A549 (cell line): Measurements from ENCODE around the gene RPTOR. TPM values are rescaled to one million over a fixed set of nuclear protein-coding genes. Genes with fewer than 3 reads are reported as not detected.
A peak's percentile ranks its signal among the peaks of the same experiment; 100 is the strongest.

ENCODE experiments used
- ATAC-seq, 2 experiments: fragments of 200-7000 bp in 1 of 2; fragments of >200 bp in 1 of 2; cut with Nextera tagmentation in 1 of 2; cut with Tn5 transposase in 1 of 2; 3 replicates each; pipeline versions ENCODE4 v1.8.0 to v1.9.1; 2018 to 2020; ENCODE audit warnings: mild to moderate bottlenecking in 1 of 2, moderate library complexity in 1 of 2
- CTCF ChIA-PET: fragments of 300-600 bp; sonication (Branson Sonifier 250); formaldehyde crosslinking; extraction: SDS; loops from one replicate; lab custom pipeline; 2021; ENCODE audit warnings: antibody characterized with exemption, inconsistent platforms; lab: Yijun Ruan, JAX
- POLR2A ChIA-PET: fragments of 350-600 bp; formaldehyde crosslinking; extraction: SDS; loops from one replicate; lab custom pipeline; 2021; ENCODE audit warnings: antibody characterized with exemption, inconsistent platforms; lab: Yijun Ruan, JAX
- DNase-seq, 2 experiments: peaks; one replicate each; pipeline versions ENCODE4 v3.0.0 to v3.0.0-alpha.2; 2011 to 2016; ENCODE audit warnings: low read depth in 1 of 2, low spot score in 1 of 2
- FAIRE-seq: peaks from 2 replicates; lab custom pipeline; 2011; peaks lifted over from hg19 to GRCh38; lab: Jason Lieb, UNC
- H3K27ac ChIP-seq, 2 experiments: fragments of >200 bp; sonication (Bioruptor Twin); formaldehyde crosslinking; 3 replicates each; pipeline ENCODE4 v1.5.1; 2016 to 2017
- H3K4me1 ChIP-seq: fragments of >200 bp; sonication (Bioruptor Twin); formaldehyde crosslinking; 3 replicates; pipeline ENCODE4 v1.6.1; 2016
- H3K4me2 ChIP-seq: fragments of >200 bp; sonication (Bioruptor Twin); formaldehyde crosslinking; 3 replicates; pipeline ENCODE4 v1.6.1; 2016
- H3K4me3 ChIP-seq: fragments of >200 bp; sonication (Bioruptor Twin); formaldehyde crosslinking; 3 replicates; pipeline ENCODE4 v1.5.1; 2016
- H3K9me3 ChIP-seq: fragments of >200 bp; sonication (Bioruptor Twin); formaldehyde crosslinking; 3 replicates; pipeline ENCODE4 v1.6.1; 2016
- BHLHE40 ChIP-seq: IDR thresholded peaks from 2 replicates; pipeline ENCODE4 v1.6.1; 2012; ENCODE audit warnings: low read depth, low read length, inconsistent platforms
- CBX8 ChIP-seq: fragments of 200-600 bp; sonication (generic); IDR thresholded peaks from 2 replicates; pipeline ENCODE4 v1.6.1; 2016
- EP300 ChIP-seq, 2 experiments: fragments of >200 bp; sonication (Bioruptor Twin); formaldehyde crosslinking; IDR thresholded peaks; 2 replicates in 1 of 2; 3 replicates in 1 of 2; pipeline ENCODE4 v1.6.1; 2016 to 2017
- FOSL2 ChIP-seq, 2 experiments: fragments of 450-650 bp in 1 of 2; fragments of >200 bp in 1 of 2; sonication (Bioruptor Twin) in 1 of 2; formaldehyde crosslinking; IDR thresholded peaks; 2 replicates each; pipeline versions ENCODE4 v1.5.0 to v1.6.1; 2016 to 2020; ENCODE audit warnings: mild to moderate bottlenecking in 1 of 2, moderate library complexity in 1 of 2
- HEYL ChIP-seq: fragments of 250-450 bp; sonication (Bioruptor Pico); IDR thresholded peaks from 2 replicates; pipeline ENCODE4 v1.8.0; 2021; ENCODE audit warnings: mild to moderate bottlenecking, moderate library complexity
- HOXA7 ChIP-seq: fragments of 250-450 bp; sonication (Bioruptor Pico); IDR thresholded peaks from 2 replicates; pipeline ENCODE4 v1.5.0; 2020; ENCODE audit warnings: mild to moderate bottlenecking, moderate library complexity
- HOXB5 ChIP-seq: fragments of 250-450 bp; sonication (Bioruptor Pico); IDR thresholded peaks from 2 replicates; pipeline ENCODE4 v1.5.0; 2020; ENCODE audit warnings: mild to moderate bottlenecking, moderate library complexity
- KDM1A ChIP-seq: fragments of 200-600 bp; sonication (generic); IDR thresholded peaks from 2 replicates; pipeline ENCODE4 v1.6.1; 2016; ENCODE audit warnings: low read depth, mild to moderate bottlenecking
- KDM5A ChIP-seq: fragments of 200-600 bp; sonication (generic); IDR thresholded peaks from 2 replicates; pipeline ENCODE4 v1.6.1; 2016; ENCODE audit warnings: antibody characterized with exemption, mild to moderate bottlenecking
- MAZ ChIP-seq: fragments of 150-350 bp; IDR thresholded peaks from 2 replicates; pipeline ENCODE4 v1.6.1; 2014; ENCODE audit warnings: antibody characterized with exemption, low read depth, low read length, borderline replicate concordance
- MYC ChIP-seq: IDR thresholded peaks from 2 replicates; pipeline ENCODE4 v1.6.1; 2012; ENCODE audit warnings: mild to moderate bottlenecking, inconsistent platforms, low read length, improper control_type of control experiment, borderline replicate concordance
- NFE2L2 ChIP-seq: fragments of 150-350 bp; conservative IDR thresholded peaks from 2 replicates; pipeline ENCODE4 v1.6.1; 2014; ENCODE audit warnings: low read length
- POLR2A ChIP-seq: IDR thresholded peaks from 2 replicates; pipeline ENCODE4 v1.6.1; 2012; ENCODE audit warnings: mild to moderate bottlenecking, low read length
- POLR2AphosphoS2 ChIP-seq: conservative IDR thresholded peaks from 2 replicates; pipeline ENCODE4 v1.6.1; 2012; ENCODE audit warnings: low read length, improper control_type of control experiment, inconsistent platforms
- RARB ChIP-seq: fragments of 250-450 bp; sonication (Bioruptor Pico); IDR thresholded peaks from 2 replicates; pipeline ENCODE4 v1.8.0; 2021; ENCODE audit warnings: mild to moderate bottlenecking, moderate library complexity
- RFX5 ChIP-seq: fragments of 450-650 bp; IDR thresholded peaks from 2 replicates; pipeline ENCODE4 v1.7.1; 2014; ENCODE audit warnings: antibody characterized with exemption, mild to moderate bottlenecking, moderate library complexity
- SMC3 ChIP-seq: fragments of >200 bp; sonication (Bioruptor Twin); formaldehyde crosslinking; IDR thresholded peaks from 3 replicates; pipeline ENCODE4 v1.6.1; 2018; ENCODE audit warnings: inconsistent platforms
- TFCP2L1 ChIP-seq: fragments of 250-450 bp; sonication (Bioruptor Pico); IDR thresholded peaks from 2 replicates; pipeline ENCODE4 v1.5.0; 2021; ENCODE audit warnings: mild to moderate bottlenecking
- TP53 ChIP-seq: fragments of 250-450 bp; sonication (Bioruptor Pico); IDR thresholded peaks from 2 replicates; pipeline ENCODE4 v1.5.0; 2021; ENCODE audit warnings: mild to moderate bottlenecking, moderate library complexity
- WGBS: methylation state at CpG from one replicate; pipeline ENCODE4 v1.1.6; 2017; ENCODE audit errors: missing lambda C conversion rate; 5-methylcytosine and 5-hydroxymethylcytosine counted together
- polyA plus RNA-seq, 4 experiments: library from polyadenylated mRNA; depleted of rRNA in 3 of 4; stranded (reverse); fragments of >200 nt; fragmentation: RNase III in 1 of 4; extraction: RNeasy Plus Mini Kit Qiagen cat#74134 plus additional on column Dnase treatment in 1 of 4; gene quantifications; 2 replicates in 3 of 4; 3 replicates in 1 of 4; pipeline ENCODE4 v1.2.3, GENCODE V29; 2011 to 2017
- TF ChIP-seq, protein P1 (sequence below): fragments of 450-650 bp; IDR thresholded peaks from 2 replicates; pipeline ENCODE4 v1.6.1; 2014; ENCODE audit warnings: antibody characterized with exemption
- TF ChIP-seq, protein P2 (sequence below): fragments of >200 bp; sonication (Bioruptor Twin); formaldehyde crosslinking; IDR thresholded peaks from 2 replicates; pipeline ENCODE4 v1.6.1; 2016
- TF ChIP-seq, protein P3 (sequence below): fragments of 200-600 bp; sonication (generic); IDR thresholded peaks from 2 replicates; pipeline ENCODE4 v1.6.1; 2016; ENCODE audit warnings: antibody characterized with exemption, mild to moderate bottlenecking, moderate library complexity
- TF ChIP-seq, protein P4 (sequence below): fragments of 250-450 bp; sonication (Bioruptor Pico); IDR thresholded peaks from 2 replicates; pipeline ENCODE4 v1.5.0; 2021; ENCODE audit warnings: mild to moderate bottlenecking, moderate library complexity, borderline replicate concordance
- TF ChIP-seq, protein P5 (sequence below): fragments of 250-450 bp; sonication (Bioruptor Pico); IDR thresholded peaks from 2 replicates; pipeline ENCODE4 v1.5.0; 2020; ENCODE audit warnings: low read depth, mild to moderate bottlenecking, moderate library complexity
- TF ChIP-seq, protein P6 (sequence below): IDR thresholded peaks from 2 replicates; pipeline ENCODE4 v1.6.1; 2012
- TF ChIP-seq, protein P7 (sequence below): fragments of >200 bp; sonication (Bioruptor Twin); formaldehyde crosslinking; IDR thresholded peaks from 3 replicates; pipeline ENCODE4 v1.6.1; 2016

Gene RPTOR
- polyA plus RNA-seq, 2 of the 4 experiments (the other 2 are of a cell fraction), result 10.8 to 27.1 TPM

DNA sequence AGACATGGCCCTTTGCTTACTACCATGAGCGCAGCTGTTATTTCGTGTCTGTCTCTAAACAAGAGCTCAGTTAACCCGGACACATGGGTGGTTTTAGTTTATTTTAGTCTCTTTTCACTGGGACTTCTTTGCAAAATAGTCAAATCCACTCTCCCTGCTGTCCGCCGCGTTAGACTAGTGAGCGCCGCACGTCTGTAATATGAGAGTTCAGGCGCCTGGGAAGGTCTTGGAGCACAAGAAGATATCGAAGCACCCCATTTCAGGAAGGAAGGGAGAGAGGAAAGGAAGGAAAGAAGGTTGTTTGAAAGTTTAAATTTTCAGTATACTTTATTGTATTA is 336.0 kb downstream of the RPTOR start:
- WGBS, result 92% methylated on average over 11 of the region's 11 CpGs
- H3K4me1 ChIP-seq, result no peaks in the 10 kb centered on the region
- H3K4me3 ChIP-seq, result no peak overlapping the region
- no peak overlapping the region for H3K4me2 ChIP-seq
- H3K9me3 ChIP-seq, result no peaks in the 10 kb centered on the region
- no peak for ATAC-seq
- ChIA-PET CTCF (interaction anchor here (1.4 to 2.9 kb wide), 4 partner anchors 9 to 18 kb away, joined by 5 to 11 read pairs (median 8); no protein-coding TSS in a partner anchor), POLR2A (no interaction called here)
- TF ChIP-seq, protein P1, sequence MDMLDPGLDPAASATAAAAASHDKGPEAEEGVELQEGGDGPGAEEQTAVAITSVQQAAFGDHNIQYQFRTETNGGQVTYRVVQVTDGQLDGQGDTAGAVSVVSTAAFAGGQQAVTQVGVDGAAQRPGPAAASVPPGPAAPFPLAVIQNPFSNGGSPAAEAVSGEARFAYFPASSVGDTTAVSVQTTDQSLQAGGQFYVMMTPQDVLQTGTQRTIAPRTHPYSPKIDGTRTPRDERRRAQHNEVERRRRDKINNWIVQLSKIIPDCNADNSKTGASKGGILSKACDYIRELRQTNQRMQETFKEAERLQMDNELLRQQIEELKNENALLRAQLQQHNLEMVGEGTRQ, result no peak
- TF ChIP-seq KDM5A (no peak), FOSL2 (IDR thresholded peaks at IDR 0.05) (no peak), FOSL2 (CRISPR knock-in tag; IDR thresholded peaks at IDR 0.05) (no peak), SMC3 (no peak), HOXA7 (no peak), POLR2AphosphoS2 (no peak), HOXB5 (no peak), RFX5 (no peak), NFE2L2 (no peak), TFCP2L1 (CRISPR knock-in tag) (no peak), RARB (CRISPR knock-in tag) (no peak), HEYL (CRISPR knock-in tag) (no peak)
- TF ChIP-seq, protein P2, sequence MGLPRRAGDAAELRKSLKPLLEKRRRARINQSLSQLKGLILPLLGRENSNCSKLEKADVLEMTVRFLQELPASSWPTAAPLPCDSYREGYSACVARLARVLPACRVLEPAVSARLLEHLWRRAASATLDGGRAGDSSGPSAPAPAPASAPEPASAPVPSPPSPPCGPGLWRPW, result no peak
- TF ChIP-seq, protein P3, sequence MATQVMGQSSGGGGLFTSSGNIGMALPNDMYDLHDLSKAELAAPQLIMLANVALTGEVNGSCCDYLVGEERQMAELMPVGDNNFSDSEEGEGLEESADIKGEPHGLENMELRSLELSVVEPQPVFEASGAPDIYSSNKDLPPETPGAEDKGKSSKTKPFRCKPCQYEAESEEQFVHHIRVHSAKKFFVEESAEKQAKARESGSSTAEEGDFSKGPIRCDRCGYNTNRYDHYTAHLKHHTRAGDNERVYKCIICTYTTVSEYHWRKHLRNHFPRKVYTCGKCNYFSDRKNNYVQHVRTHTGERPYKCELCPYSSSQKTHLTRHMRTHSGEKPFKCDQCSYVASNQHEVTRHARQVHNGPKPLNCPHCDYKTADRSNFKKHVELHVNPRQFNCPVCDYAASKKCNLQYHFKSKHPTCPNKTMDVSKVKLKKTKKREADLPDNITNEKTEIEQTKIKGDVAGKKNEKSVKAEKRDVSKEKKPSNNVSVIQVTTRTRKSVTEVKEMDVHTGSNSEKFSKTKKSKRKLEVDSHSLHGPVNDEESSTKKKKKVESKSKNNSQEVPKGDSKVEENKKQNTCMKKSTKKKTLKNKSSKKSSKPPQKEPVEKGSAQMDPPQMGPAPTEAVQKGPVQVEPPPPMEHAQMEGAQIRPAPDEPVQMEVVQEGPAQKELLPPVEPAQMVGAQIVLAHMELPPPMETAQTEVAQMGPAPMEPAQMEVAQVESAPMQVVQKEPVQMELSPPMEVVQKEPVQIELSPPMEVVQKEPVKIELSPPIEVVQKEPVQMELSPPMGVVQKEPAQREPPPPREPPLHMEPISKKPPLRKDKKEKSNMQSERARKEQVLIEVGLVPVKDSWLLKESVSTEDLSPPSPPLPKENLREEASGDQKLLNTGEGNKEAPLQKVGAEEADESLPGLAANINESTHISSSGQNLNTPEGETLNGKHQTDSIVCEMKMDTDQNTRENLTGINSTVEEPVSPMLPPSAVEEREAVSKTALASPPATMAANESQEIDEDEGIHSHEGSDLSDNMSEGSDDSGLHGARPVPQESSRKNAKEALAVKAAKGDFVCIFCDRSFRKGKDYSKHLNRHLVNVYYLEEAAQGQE, result no peak
- TF ChIP-seq, protein P4, sequence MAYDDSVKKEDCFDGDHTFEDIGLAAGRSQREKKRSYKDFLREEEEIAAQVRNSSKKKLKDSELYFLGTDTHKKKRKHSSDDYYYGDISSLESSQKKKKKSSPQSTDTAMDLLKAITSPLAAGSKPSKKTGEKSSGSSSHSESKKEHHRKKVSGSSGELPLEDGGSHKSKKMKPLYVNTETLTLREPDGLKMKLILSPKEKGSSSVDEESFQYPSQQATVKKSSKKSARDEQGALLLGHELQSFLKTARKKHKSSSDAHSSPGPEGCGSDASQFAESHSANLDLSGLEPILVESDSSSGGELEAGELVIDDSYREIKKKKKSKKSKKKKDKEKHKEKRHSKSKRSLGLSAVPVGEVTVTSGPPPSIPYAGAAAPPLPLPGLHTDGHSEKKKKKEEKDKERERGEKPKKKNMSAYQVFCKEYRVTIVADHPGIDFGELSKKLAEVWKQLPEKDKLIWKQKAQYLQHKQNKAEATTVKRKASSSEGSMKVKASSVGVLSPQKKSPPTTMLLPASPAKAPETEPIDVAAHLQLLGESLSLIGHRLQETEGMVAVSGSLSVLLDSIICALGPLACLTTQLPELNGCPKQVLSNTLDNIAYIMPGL (CRISPR knock-in tag), result no peak
- TF ChIP-seq, protein P5, sequence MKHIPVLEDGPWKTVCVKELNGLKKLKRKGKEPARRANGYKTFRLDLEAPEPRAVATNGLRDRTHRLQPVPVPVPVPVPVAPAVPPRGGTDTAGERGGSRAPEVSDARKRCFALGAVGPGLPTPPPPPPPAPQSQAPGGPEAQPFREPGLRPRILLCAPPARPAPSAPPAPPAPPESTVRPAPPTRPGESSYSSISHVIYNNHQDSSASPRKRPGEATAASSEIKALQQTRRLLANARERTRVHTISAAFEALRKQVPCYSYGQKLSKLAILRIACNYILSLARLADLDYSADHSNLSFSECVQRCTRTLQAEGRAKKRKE (CRISPR knock-in tag), result no peak
- TF ChIP-seq, protein P6, sequence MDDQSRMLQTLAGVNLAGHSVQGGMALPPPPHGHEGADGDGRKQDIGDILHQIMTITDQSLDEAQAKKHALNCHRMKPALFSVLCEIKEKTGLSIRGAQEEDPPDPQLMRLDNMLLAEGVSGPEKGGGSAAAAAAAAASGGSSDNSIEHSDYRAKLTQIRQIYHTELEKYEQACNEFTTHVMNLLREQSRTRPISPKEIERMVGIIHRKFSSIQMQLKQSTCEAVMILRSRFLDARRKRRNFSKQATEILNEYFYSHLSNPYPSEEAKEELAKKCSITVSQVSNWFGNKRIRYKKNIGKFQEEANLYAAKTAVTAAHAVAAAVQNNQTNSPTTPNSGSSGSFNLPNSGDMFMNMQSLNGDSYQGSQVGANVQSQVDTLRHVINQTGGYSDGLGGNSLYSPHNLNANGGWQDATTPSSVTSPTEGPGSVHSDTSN, result no peak
- no peak for FAIRE-seq
- no peak overlapping the region for H3K27ac ChIP-seq
- DNase-seq, result no peak

DNA sequence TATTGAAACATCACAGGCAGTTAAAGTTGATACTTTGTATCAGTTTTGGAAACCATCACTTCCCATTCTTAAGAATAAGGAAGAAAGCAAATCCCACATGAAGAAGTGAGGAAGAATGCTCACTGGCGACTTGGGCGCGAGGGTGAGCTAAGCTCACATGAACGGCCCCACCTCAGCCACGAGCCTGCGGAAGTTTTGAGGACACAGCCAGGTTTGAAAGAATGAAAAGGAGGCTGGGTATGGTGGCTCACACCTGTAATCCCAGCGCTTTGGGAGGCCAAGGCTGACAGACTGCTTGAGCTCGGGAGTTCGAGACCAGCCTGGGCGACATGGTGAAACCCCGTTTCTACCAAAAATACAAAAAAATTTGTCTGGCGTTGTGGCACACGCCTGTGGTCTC is 336.7 kb downstream of the RPTOR start:
- ATAC-seq, result no peak
- Histone ChIP-seq H3K9me3 (no peaks in the 10 kb centered on the region), H3K4me3 (no peak overlapping the region), H3K4me1 (no peaks in the 10 kb centered on the region), H3K27ac (no peak overlapping the region), H3K4me2 (no peak overlapping the region)
- peak; percentile 63 for FAIRE-seq
- ChIA-PET CTCF (interaction anchor here (2.0 to 2.9 kb wide), 3 partner anchors 11 to 18 kb away, joined by 8 to 11 read pairs (median 8); no protein-coding TSS in a partner anchor), POLR2A (no interaction called here)
- TF ChIP-seq MYC (no peak), POLR2A (no peak), POLR2AphosphoS2 (no peak), CBX8 (no peak), MAZ (no peak), KDM1A (no peak), BHLHE40 (no peak), EP300 (IDR thresholded peaks at IDR 0.05) (no peak), TP53 (CRISPR knock-in tag) (no peak)
- TF ChIP-seq, protein P7, sequence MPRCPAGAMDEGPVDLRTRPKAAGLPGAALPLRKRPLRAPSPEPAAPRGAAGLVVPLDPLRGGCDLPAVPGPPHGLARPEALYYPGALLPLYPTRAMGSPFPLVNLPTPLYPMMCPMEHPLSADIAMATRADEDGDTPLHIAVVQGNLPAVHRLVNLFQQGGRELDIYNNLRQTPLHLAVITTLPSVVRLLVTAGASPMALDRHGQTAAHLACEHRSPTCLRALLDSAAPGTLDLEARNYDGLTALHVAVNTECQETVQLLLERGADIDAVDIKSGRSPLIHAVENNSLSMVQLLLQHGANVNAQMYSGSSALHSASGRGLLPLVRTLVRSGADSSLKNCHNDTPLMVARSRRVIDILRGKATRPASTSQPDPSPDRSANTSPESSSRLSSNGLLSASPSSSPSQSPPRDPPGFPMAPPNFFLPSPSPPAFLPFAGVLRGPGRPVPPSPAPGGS, result no peak
- WGBS, result 95% methylated on average over 13 of the region's 13 CpGs
- no peak for DNase-seq
